H9 (cell line): ENCODE measurements around the gene IFNK. TPM values are rescaled to one million over a fixed set of nuclear protein-coding genes. Genes with fewer than 3 reads are reported as not detected.

Source experiments
- DNase-seq: peaks from one replicate; pipeline ENCODE4 v3.0.0-alpha.2; 2017
- H2AFZ ChIP-seq: one replicate; pipeline ENCODE4 v1.6.1; 2013; ENCODE audit warnings: mild to moderate bottlenecking, low read length, control low read depth, moderate library complexity
- H2AK5ac ChIP-seq: 2 replicates; pipeline ENCODE4 v1.6.1; 2013; ENCODE audit warnings: low read length, control low read depth, mixed read lengths; ENCODE audit not compliant: insufficient read length
- H2BK120ac ChIP-seq: one replicate; pipeline ENCODE4 v1.6.1; 2013; ENCODE audit warnings: low read depth, mild to moderate bottlenecking, low read length, control low read depth, inconsistent platforms; ENCODE audit not compliant: poor library complexity, severe bottlenecking
- H2BK12ac ChIP-seq: 2 replicates; pipeline ENCODE4 v1.6.1; 2013; ENCODE audit warnings: low read length, control low read depth, mixed read lengths, low read depth; ENCODE audit not compliant: insufficient read length
- H2BK15ac ChIP-seq: 2 replicates; pipeline ENCODE4 v1.6.1; 2013; ENCODE audit warnings: low read depth, low read length, control low read depth
- H2BK20ac ChIP-seq: one replicate; pipeline ENCODE4 v1.6.1; 2013; ENCODE audit warnings: low read depth, mild to moderate bottlenecking, low read length, control low read depth, inconsistent platforms; ENCODE audit not compliant: poor library complexity, severe bottlenecking
- H2BK5ac ChIP-seq: 2 replicates; pipeline ENCODE4 v1.6.1; 2013; ENCODE audit warnings: low read length, control low read depth, mixed read lengths; ENCODE audit not compliant: insufficient read length
- H3K14ac ChIP-seq: 2 replicates; pipeline ENCODE4 v1.6.1; 2013; ENCODE audit warnings: low read length, control low read depth; ENCODE audit not compliant: insufficient read depth
- H3K18ac ChIP-seq: 2 replicates; pipeline ENCODE4 v1.6.1; 2013; ENCODE audit warnings: low read depth, mild to moderate bottlenecking, mixed read lengths, low read length, control low read depth; ENCODE audit not compliant: insufficient read length
- H3K23ac ChIP-seq: 2 replicates; pipeline ENCODE4 v1.6.1; 2013; ENCODE audit warnings: low read length, control low read depth, mixed read lengths, low read depth; ENCODE audit not compliant: insufficient read length
- H3K23me2 ChIP-seq: 2 replicates; pipeline ENCODE4 v1.6.1; 2013; ENCODE audit warnings: low read depth, mild to moderate bottlenecking, mixed read lengths, low read length, control low read depth; ENCODE audit not compliant: insufficient read length, poor library complexity, severe bottlenecking
- H3K27ac ChIP-seq: 2 replicates; pipeline ENCODE4 v1.5.1; 2013; ENCODE audit warnings: low read length, control low read depth, mixed read lengths, low read depth; ENCODE audit not compliant: insufficient read length
- H3K27me3 ChIP-seq: 2 replicates; pipeline ENCODE4 v1.6.1; 2013; ENCODE audit warnings: low read length, control low read depth, inconsistent platforms; ENCODE audit not compliant: insufficient read depth
- H3K4ac ChIP-seq: 2 replicates; pipeline ENCODE4 v1.6.1; 2013; ENCODE audit warnings: low read depth, mild to moderate bottlenecking, control low read depth, inconsistent platforms, low read length, moderate library complexity
- H3K4me1 ChIP-seq: 2 replicates; pipeline ENCODE4 v1.6.1; 2013; ENCODE audit warnings: low read length, control low read depth, inconsistent platforms; ENCODE audit not compliant: insufficient read depth
- H3K4me2 ChIP-seq: 2 replicates; pipeline ENCODE4 v1.6.1; 2013; ENCODE audit warnings: low read length, control low read depth, mixed read lengths; ENCODE audit not compliant: insufficient read length, insufficient read depth
- H3K56ac ChIP-seq: 2 replicates; pipeline ENCODE4 v1.6.1; 2013; ENCODE audit warnings: low read depth, mild to moderate bottlenecking, mixed read lengths, low read length, control low read depth; ENCODE audit not compliant: insufficient read length
- H3K79me1 ChIP-seq: 2 replicates; pipeline ENCODE4 v1.6.1; 2013; ENCODE audit warnings: low read depth, mild to moderate bottlenecking, moderate library complexity, low read length, control low read depth, inconsistent platforms; ENCODE audit not compliant: insufficient read depth, poor library complexity, severe bottlenecking
- H3K79me2 ChIP-seq: 2 replicates; pipeline ENCODE4 v1.6.1; 2013; ENCODE audit warnings: low read length, control low read depth, inconsistent platforms; ENCODE audit not compliant: insufficient read depth
- H3K9ac ChIP-seq: 2 replicates; pipeline ENCODE4 v1.6.1; 2013; ENCODE audit warnings: low read length, control low read depth, mixed read lengths; ENCODE audit not compliant: insufficient read length; ENCODE audit errors: extremely low read depth
- H3K9me3 ChIP-seq: one replicate; pipeline ENCODE4 v1.6.1; 2013; ENCODE audit warnings: low read depth, low read length, inconsistent platforms; ENCODE audit not compliant: control insufficient read depth
- H3T11ph ChIP-seq: one replicate; pipeline ENCODE4 v1.6.1; 2013; ENCODE audit warnings: mild to moderate bottlenecking, low read length, control low read depth, inconsistent platforms
- H4K20me1 ChIP-seq: one replicate; pipeline ENCODE4 v1.6.1; 2013; ENCODE audit not compliant: control insufficient read depth, insufficient read length, insufficient read depth
- H4K5ac ChIP-seq: 2 replicates; pipeline ENCODE4 v1.6.1; 2013; ENCODE audit warnings: low read depth, mild to moderate bottlenecking, mixed read lengths, low read length, control low read depth; ENCODE audit not compliant: insufficient read length
- H4K8ac ChIP-seq: replicated peaks from 2 replicates; pipeline ENCODE4 v1.6.1; 2013; ENCODE audit warnings: low read length, control low read depth, mixed read lengths, low read depth; ENCODE audit not compliant: insufficient read length
- H4K91ac ChIP-seq: 2 replicates; pipeline ENCODE4 v1.6.1; 2013; ENCODE audit warnings: low read depth, mild to moderate bottlenecking, moderate library complexity, mixed read lengths, low read length, control low read depth; ENCODE audit not compliant: insufficient read length
- H3K27ac Mint-ChIP-seq, 3 experiments: 2 replicates in 2 of 3; 3 replicates in 1 of 3; pipeline ENCODE4 v1.8.0; 2020 to 2021; ENCODE audit warnings: mixed read lengths in 3 of 3, mild to moderate bottlenecking in 1 of 3, moderate library complexity in 1 of 3
- H3K27me3 Mint-ChIP-seq: 2 replicates; pipeline ENCODE4 v1.8.0; 2021; ENCODE audit warnings: low read depth, mild to moderate bottlenecking, moderate library complexity, mixed read lengths
- H3K36me3 Mint-ChIP-seq, 3 experiments: 2 replicates in 2 of 3; 3 replicates in 1 of 3; pipeline ENCODE4 v1.8.0; 2020 to 2021; ENCODE audit warnings: low read depth in 3 of 3, mixed read lengths in 3 of 3; ENCODE audit not compliant: insufficient read depth in 1 of 3
- H3K4me1 Mint-ChIP-seq, 2 experiments: 2 replicates each; pipeline ENCODE4 v1.8.0; 2020; ENCODE audit warnings: mixed read lengths in 2 of 2
- H3K4me3 Mint-ChIP-seq, 2 experiments: 2 replicates in 1 of 2; 3 replicates in 1 of 2; pipeline ENCODE4 v1.8.0; 2020 to 2021; ENCODE audit warnings: mild to moderate bottlenecking in 2 of 2, mixed read lengths in 2 of 2, moderate library complexity in 1 of 2
- H3K9me3 Mint-ChIP-seq, 2 experiments: 2 replicates in 1 of 2; 3 replicates in 1 of 2; pipeline ENCODE4 v1.8.0; 2020; ENCODE audit warnings: mild to moderate bottlenecking in 2 of 2, mixed read lengths in 2 of 2, moderate library complexity in 1 of 2
- CTCF ChIP-seq: fragments of 200-600 bp; sonication (generic); conservative IDR thresholded peaks from 3 replicates; pipeline ENCODE4 v1.8.0; 2021; ENCODE audit warnings: antibody characterized with exemption, mild to moderate bottlenecking
- WGBS: extraction: QIAGEN DNeasy Blood & Tissue Kit; methylation state at CpG from one replicate; pipeline ENCODE4 v1.1.7; 2013; ENCODE audit warnings: missing lambda C conversion rate, low lambda C conversion rate, mixed read lengths; ENCODE audit not compliant: insufficient read length; ENCODE audit errors: extremely low coverage; 5-methylcytosine and 5-hydroxymethylcytosine counted together
- total RNA-seq: library from RNA; stranded (reverse); gene quantifications from 2 replicates; pipeline ENCODE4 v1.2.1, GENCODE V29; 2021

IFNK gene
- total RNA-seq, 1 experiment from 2014 or later: not detected

- TF ChIP-seq CTCF: no peak
- Histone ChIP-seq H3K27ac (no peak overlapping the region), H2BK12ac (no peak overlapping the region), H2AFZ (no peak overlapping the region), H4K5ac (no peak overlapping the region), H3K18ac (no peak overlapping the region), H3K56ac (no peak overlapping the region), H2BK20ac (no peak overlapping the region), H3K23me2 (no peaks in the 10 kb centered on the region), H3K27me3 (no peaks in the 10 kb centered on the region), H3K79me1 (no peaks in the 10 kb centered on the region), H3K4ac (no peak overlapping the region), H3K79me2 (no peaks in the 10 kb centered on the region), H4K20me1 (no peaks in the 10 kb centered on the region), H2BK5ac (no peak overlapping the region), H2BK15ac (no peak overlapping the region), H3K9me3 (no peaks in the 10 kb centered on the region), H4K91ac (no peak overlapping the region), H3K14ac (no peak overlapping the region), H4K8ac (no peak overlapping the region), H3K4me1 (peaks cover 3% of the 10 kb centered on the region; the same call in 1 of the 2 replicates), H3T11ph (no peak overlapping the region), H3K4me2 (no peak overlapping the region), H2AK5ac (no peak overlapping the region), H3K9ac (no peak overlapping the region), H2BK120ac (no peak overlapping the region), H3K23ac (no peak overlapping the region)
- no peak for DNase-seq
- WGBS: no CpG with 5 or more reads among the region's 2 CpGs
- H3K27me3 Mint-ChIP-seq: no peaks in the 10 kb centered on the region
- H3K4me1 Mint-ChIP-seq: peaks cover 12 to 21% of the 10 kb centered on the region in 2 experiments
- H3K4me3 Mint-ChIP-seq: no peak overlapping the region
- peaks cover 2 to 5% of the 10 kb centered on the region in 2 experiments; a peak in 2 of 5 replicates for H3K9me3 Mint-ChIP-seq
- H3K36me3 Mint-ChIP-seq: peaks cover 13 to 14% (median 13%) of the 10 kb centered on the region in 3 experiments
- no peak overlapping the region; a peak in 1 of 7 replicates for H3K27ac Mint-ChIP-seq
Measured at GRCh38 chr9:27506981-27507380, 17.1 kb upstream of the IFNK start.
